GM12878 (cell line): ENCODE data around the gene STARD3. TPM values are rescaled to one million over a fixed set of nuclear protein-coding genes. Genes with fewer than 3 reads are reported as not detected.

Experiments used
- ATAC-seq: fragments of 200-7000 bp; cut with Tn5 transposase; 3 replicates; pipeline ENCODE4 v1.9.1; 2020; ENCODE audit warnings: mild to moderate bottlenecking, moderate library complexity
- BruUV-seq: library from RNA; stranded (reverse); fragments of 400-500 nt; replicated peaks from 2 replicates; lab custom pipeline; 2021; lab: Mats Ljungman, UMichigan
- CTCF ChIA-PET: fragments of 300-600 bp; sonication (Branson Sonifier 250); formaldehyde crosslinking; extraction: SDS; loops from one replicate; lab custom pipeline; 2021; ENCODE audit warnings: inconsistent platforms; lab: Yijun Ruan, JAX
- POLR2A ChIA-PET: fragments of 350-600 bp; formaldehyde crosslinking; extraction: SDS; loops from one replicate; lab custom pipeline; 2021; ENCODE audit warnings: inconsistent platforms; lab: Charles Lee
- RAD21 ChIA-PET: fragments of 300-600 bp; sonication (Branson Sonifier 250); formaldehyde crosslinking; loops from one replicate; lab custom pipeline; 2023; ENCODE audit warnings: antibody characterized with exemption; ENCODE audit not compliant: unreplicated experiment; lab: Charles Lee
- SMC1A ChIA-PET: fragments of 300-600 bp; sonication (Branson Sonifier 250); formaldehyde crosslinking; loops from one replicate; lab custom pipeline; 2023; ENCODE audit not compliant: unreplicated experiment, uncharacterized antibody; lab: Charles Lee
- DNase-seq: peaks from one replicate; pipeline ENCODE4 v3.0.0-alpha.2; 2011; ENCODE audit warnings: low read depth, low spot score
- FAIRE-seq: peaks from 3 replicates; lab custom pipeline; 2011; peaks lifted over from hg19 to GRCh38; lab: Jason Lieb, UNC
- H2AFZ ChIP-seq: 2 replicates; pipeline ENCODE4 v1.6.0; 2011; ENCODE audit warnings: low read depth, low read length, control low read depth; ENCODE audit not compliant: control insufficient read depth
- H3K27ac ChIP-seq: 2 replicates; pipeline ENCODE4 v1.5.1; 2011; ENCODE audit warnings: control low read depth; ENCODE audit not compliant: control insufficient read depth, insufficient read depth
- H3K27me3 ChIP-seq, 2 experiments: replicated peaks in 1 of 2; 2 replicates each; pipeline versions ENCODE4 v1.6.0 to v1.6.1; 2011; ENCODE audit warnings: low read length in 1 of 2; ENCODE audit not compliant: control insufficient read depth in 2 of 2, insufficient read depth in 2 of 2
- H3K36me3 ChIP-seq, 2 experiments: 2 replicates each; pipeline ENCODE4 v1.5.1; 2011; ENCODE audit warnings: low read length in 1 of 2; ENCODE audit not compliant: control insufficient read depth in 2 of 2, insufficient read depth in 2 of 2
- H3K4me1 ChIP-seq: 2 replicates; pipeline ENCODE4 v1.6.1; 2011; ENCODE audit warnings: mild to moderate bottlenecking, low read length, moderate library complexity, mixed read lengths; ENCODE audit not compliant: control insufficient read depth, insufficient read depth
- H3K4me2 ChIP-seq: 2 replicates; pipeline ENCODE4 v1.6.0; 2011; ENCODE audit warnings: control low read depth; ENCODE audit not compliant: control insufficient read depth, insufficient read depth
- H3K4me3 ChIP-seq: fragments of 200-600 bp; sonication (generic); 2 replicates; pipeline ENCODE4 v1.5.1; 2016
- H3K79me2 ChIP-seq: 2 replicates; pipeline ENCODE4 v1.6.0; 2011; ENCODE audit warnings: low read length; ENCODE audit not compliant: control insufficient read depth, insufficient read depth
- H3K9ac ChIP-seq: 2 replicates; pipeline ENCODE4 v1.8.0; 2011; ENCODE audit warnings: low read length, control low read depth, mixed read lengths; ENCODE audit not compliant: control insufficient read depth, insufficient read depth
- H3K9me3 ChIP-seq: replicated peaks from 3 replicates; pipeline ENCODE4 v1.5.1; 2011; ENCODE audit warnings: mild to moderate bottlenecking, low read length; ENCODE audit not compliant: control insufficient read depth, insufficient read depth
- H4K20me1 ChIP-seq: 2 replicates; pipeline ENCODE4 v1.6.0; 2011; ENCODE audit not compliant: control insufficient read depth, insufficient read depth
- IRF4 ChIP-seq: IDR thresholded peaks from 2 replicates; pipeline ENCODE4 v1.6.1; 2011; ENCODE audit warnings: low read depth, low read length
- RAD21 ChIP-seq: IDR thresholded peaks from 2 replicates; pipeline ENCODE4 v1.6.1; 2011; ENCODE audit warnings: mild to moderate bottlenecking, low read depth, low read length, moderate library complexity; ENCODE audit not compliant: insufficient read depth
- SMARCA5 ChIP-seq: fragments of 450-650 bp; IDR thresholded peaks from 2 replicates; pipeline ENCODE4 v1.6.1; 2017; ENCODE audit warnings: mild to moderate bottlenecking
- SMC3 ChIP-seq: IDR thresholded peaks from 2 replicates; pipeline ENCODE4 v1.6.1; 2011; ENCODE audit warnings: low read length, improper control_type of control experiment, borderline replicate concordance
- SREBF1 ChIP-seq: IDR thresholded peaks from 2 replicates; pipeline ENCODE4 v1.6.1; 2012; ENCODE audit warnings: mild to moderate bottlenecking, low read length
- TAF1 ChIP-seq: IDR thresholded peaks from 2 replicates; pipeline ENCODE4 v1.6.1; 2011; ENCODE audit warnings: mild to moderate bottlenecking, low read depth, low read length, borderline replicate concordance
- YY1 ChIP-seq: IDR thresholded peaks from 2 replicates; pipeline ENCODE4 v1.6.1; 2011; ENCODE audit warnings: low read depth, mild to moderate bottlenecking, low read length
- ZNF24 ChIP-seq: fragments of 450-650 bp; IDR thresholded peaks from 2 replicates; pipeline ENCODE4 v1.6.1; 2017; ENCODE audit warnings: antibody characterized with exemption, mild to moderate bottlenecking
- ZNF622 ChIP-seq: fragments of 450-650 bp; IDR thresholded peaks from 2 replicates; pipeline ENCODE4 v1.6.1; 2017; ENCODE audit warnings: mild to moderate bottlenecking, inconsistent platforms
- WGBS: methylation state at CpG from one replicate; pipeline ENCODE4 v1.1.6; 2016; ENCODE audit warnings: low lambda C conversion rate; ENCODE audit not compliant: insufficient replicate concordance, insufficient coverage; ENCODE audit errors: missing lambda C conversion rate; 5-methylcytosine and 5-hydroxymethylcytosine counted together
- in situ Hi-C: fragments of 300-500 bp; cut with MboI; formaldehyde crosslinking; loops from 9 replicates; pipeline ENCODE4 v1.14.3; 2018; ENCODE audit warnings: mixed read lengths
- intact Hi-C: fragments of 100-400 bp; cut with micrococcal nuclease; formaldehyde crosslinking; loops from one replicate; pipeline ENCODE4 v1.14.2; 2022; ENCODE audit not compliant: unreplicated experiment
- polyA plus RNA-seq, 11 experiments: library from polyadenylated mRNA; depleted of rRNA in 4 of 11; unstranded in 6 of 11; stranded (reverse) in 5 of 11; fragments of >200 nt; fragmentation: Nextera tagmentation in 4 of 11; fragmentation: Illumina TruSeq in 1 of 11; extraction: Ambion mirVana in 4 of 11; extraction: Trizol in 1 of 11; gene quantifications; 1 replicate in 1 of 11; 2 replicates in 10 of 11; pipeline versions ENCODE4 v1.2.1 to v1.2.3, GENCODE V29; 2011 to 2016; ENCODE audit warnings: inconsistent platforms in 2 of 11, missing spikeins in 2 of 11, low read depth in 1 of 11
- total RNA-seq, 4 experiments: library from RNA; depleted of rRNA in 3 of 4; stranded (reverse); fragments of >200 nt in 3 of 4; fragmentation: Illumina TruSeq in 1 of 4; extraction: Trizol in 1 of 4; gene quantifications; 2 replicates each; pipeline versions ENCODE4 v1.2.1 to v1.2.3, GENCODE V29; 2013 to 2021
- TF ChIP-seq, protein P1 (sequence below), 3 experiments: IDR thresholded peaks in 2 of 3; conservative IDR thresholded peaks in 1 of 3; 2 replicates each; pipeline ENCODE4 v1.5.1; 2011; ENCODE audit warnings: low read depth in 3 of 3, low read length in 3 of 3, mild to moderate bottlenecking in 3 of 3, control low read depth in 2 of 3, moderate library complexity in 2 of 3, inconsistent platforms in 1 of 3, mixed read lengths in 1 of 3; ENCODE audit not compliant: control insufficient read depth in 2 of 3, insufficient read depth in 1 of 3; ENCODE audit errors: extremely low read depth in 1 of 3
- TF ChIP-seq, protein P2 (sequence below): IDR thresholded peaks from 2 replicates; pipeline ENCODE4 v1.6.1; 2012; ENCODE audit warnings: mild to moderate bottlenecking, low read depth, low read length

The STARD3 gene
- total and polyA plus RNA-seq, 10 of the 15 experiments (the other 5 are each of a cell fraction or from before 2014, with no cell fraction given), result 0.08 to 62.7 (median 27.5) TPM

DNA sequence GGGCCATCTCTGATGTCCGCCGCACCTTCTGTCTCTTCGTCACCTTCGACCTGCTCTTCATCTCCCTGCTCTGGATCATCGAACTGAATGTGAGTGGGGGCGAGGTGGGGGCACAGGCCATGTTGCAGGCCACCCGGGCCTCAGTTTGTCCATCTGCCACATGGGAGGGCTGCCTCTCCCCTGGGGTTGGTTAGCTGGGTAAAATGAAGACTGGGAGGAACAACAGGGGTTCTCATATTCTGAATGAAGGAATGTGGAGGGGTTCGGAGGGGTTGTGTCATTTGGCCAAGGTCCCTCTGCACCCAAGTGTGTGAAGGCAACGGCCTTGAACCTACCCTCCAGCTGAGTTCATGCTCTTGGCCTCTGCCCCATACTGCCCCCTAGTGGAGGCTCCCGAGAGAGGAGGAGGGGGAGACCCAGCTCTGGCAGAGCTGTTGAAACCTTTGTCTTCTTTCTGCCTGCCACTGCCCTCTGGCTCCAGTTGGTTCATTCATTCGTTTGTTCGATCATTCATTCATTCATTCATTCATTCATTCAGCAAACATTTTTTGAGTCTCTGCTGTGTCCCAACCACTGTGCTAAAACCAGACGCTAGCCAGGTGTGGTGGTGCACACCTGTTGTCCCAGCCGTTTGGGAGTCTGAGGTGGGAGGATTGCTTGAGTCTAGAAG, 16.9 kb downstream of the STARD3 start:
- ATAC-seq (peak; percentile 98), FAIRE-seq (peak; percentile 59), DNase-seq (no peak)
- Histone ChIP-seq H3K9ac (no peak overlapping the region), H4K20me1 (no peaks in the 10 kb centered on the region), H3K4me2 (no peak overlapping the region), H3K4me3 (no peak overlapping the region), H2AFZ (no peak overlapping the region), H3K9me3 (no peaks in the 10 kb centered on the region), H3K36me3 (peaks cover 8 to 11% of the 10 kb centered on the region in 2 experiments; a peak in 3 of 4 replicates), H3K27ac (no peak overlapping the region), H3K4me1 (peaks cover 5% of the 10 kb centered on the region; the same call in 1 of the 2 replicates), H3K79me2 (no peaks in the 10 kb centered on the region; the same call in 1 of the 2 replicates), H3K27me3 (no peaks in the 10 kb centered on the region)
- ChIA-PET CTCF (interaction anchor here (0.5 to 8.8 kb wide), 33 partner anchors 9 to 467 kb away, joined by 3 to 100 read pairs (median 6); partner anchors contain the start of genes MIEN1, PGAP3, PNMT and PSMD3), RAD21 (interaction anchor here (0.6 to 1.0 kb wide), 7 partner anchors 22 to 105 kb away, joined by 3 to 8 read pairs (median 3); partner anchors contain the start of gene MIEN1), SMC1A (interaction anchor here (0.5 to 1.5 kb wide), 11 partner anchors 10 to 328 kb away, joined by 3 to 11 read pairs (median 4); partner anchors contain the start of genes MIEN1 and PGAP3), POLR2A (interaction anchor here (0.6 to 0.7 kb wide), 2 partner anchors 60 to 318 kb away, joined by 3 read pairs; no protein-coding TSS in a partner anchor)
- in situ Hi-C loops, result no loop called here
- TF ChIP-seq, protein P1, sequence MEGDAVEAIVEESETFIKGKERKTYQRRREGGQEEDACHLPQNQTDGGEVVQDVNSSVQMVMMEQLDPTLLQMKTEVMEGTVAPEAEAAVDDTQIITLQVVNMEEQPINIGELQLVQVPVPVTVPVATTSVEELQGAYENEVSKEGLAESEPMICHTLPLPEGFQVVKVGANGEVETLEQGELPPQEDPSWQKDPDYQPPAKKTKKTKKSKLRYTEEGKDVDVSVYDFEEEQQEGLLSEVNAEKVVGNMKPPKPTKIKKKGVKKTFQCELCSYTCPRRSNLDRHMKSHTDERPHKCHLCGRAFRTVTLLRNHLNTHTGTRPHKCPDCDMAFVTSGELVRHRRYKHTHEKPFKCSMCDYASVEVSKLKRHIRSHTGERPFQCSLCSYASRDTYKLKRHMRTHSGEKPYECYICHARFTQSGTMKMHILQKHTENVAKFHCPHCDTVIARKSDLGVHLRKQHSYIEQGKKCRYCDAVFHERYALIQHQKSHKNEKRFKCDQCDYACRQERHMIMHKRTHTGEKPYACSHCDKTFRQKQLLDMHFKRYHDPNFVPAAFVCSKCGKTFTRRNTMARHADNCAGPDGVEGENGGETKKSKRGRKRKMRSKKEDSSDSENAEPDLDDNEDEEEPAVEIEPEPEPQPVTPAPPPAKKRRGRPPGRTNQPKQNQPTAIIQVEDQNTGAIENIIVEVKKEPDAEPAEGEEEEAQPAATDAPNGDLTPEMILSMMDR (IDR thresholded peaks at IDR 0.05 in 2 of 3, conservative IDR thresholded peaks at IDR 0.05 in 1 of 3; ENCODE audit: control insufficient read depth in 2 of 3, extremely low read depth in 1 of 3, insufficient read depth in 1 of 3, low read depth in 3 of 3, low read length in 3 of 3), result peak; percentile 74 to 96 (median 96)
- TF ChIP-seq SMC3 (peak; percentile 41; the same call in 1 of the 2 replicates), ZNF622 (no peak), IRF4 (peak; percentile 20; the same call in 1 of the 2 replicates), TAF1 (no peak), ZNF24 (peak; percentile 96), SMARCA5 (no peak), SREBF1 (no peak), YY1 (0 out of 2 replicates have a peak, but pooled peaks have one; percentile 19), RAD21 (peak; percentile 54)
- TF ChIP-seq, protein P2, sequence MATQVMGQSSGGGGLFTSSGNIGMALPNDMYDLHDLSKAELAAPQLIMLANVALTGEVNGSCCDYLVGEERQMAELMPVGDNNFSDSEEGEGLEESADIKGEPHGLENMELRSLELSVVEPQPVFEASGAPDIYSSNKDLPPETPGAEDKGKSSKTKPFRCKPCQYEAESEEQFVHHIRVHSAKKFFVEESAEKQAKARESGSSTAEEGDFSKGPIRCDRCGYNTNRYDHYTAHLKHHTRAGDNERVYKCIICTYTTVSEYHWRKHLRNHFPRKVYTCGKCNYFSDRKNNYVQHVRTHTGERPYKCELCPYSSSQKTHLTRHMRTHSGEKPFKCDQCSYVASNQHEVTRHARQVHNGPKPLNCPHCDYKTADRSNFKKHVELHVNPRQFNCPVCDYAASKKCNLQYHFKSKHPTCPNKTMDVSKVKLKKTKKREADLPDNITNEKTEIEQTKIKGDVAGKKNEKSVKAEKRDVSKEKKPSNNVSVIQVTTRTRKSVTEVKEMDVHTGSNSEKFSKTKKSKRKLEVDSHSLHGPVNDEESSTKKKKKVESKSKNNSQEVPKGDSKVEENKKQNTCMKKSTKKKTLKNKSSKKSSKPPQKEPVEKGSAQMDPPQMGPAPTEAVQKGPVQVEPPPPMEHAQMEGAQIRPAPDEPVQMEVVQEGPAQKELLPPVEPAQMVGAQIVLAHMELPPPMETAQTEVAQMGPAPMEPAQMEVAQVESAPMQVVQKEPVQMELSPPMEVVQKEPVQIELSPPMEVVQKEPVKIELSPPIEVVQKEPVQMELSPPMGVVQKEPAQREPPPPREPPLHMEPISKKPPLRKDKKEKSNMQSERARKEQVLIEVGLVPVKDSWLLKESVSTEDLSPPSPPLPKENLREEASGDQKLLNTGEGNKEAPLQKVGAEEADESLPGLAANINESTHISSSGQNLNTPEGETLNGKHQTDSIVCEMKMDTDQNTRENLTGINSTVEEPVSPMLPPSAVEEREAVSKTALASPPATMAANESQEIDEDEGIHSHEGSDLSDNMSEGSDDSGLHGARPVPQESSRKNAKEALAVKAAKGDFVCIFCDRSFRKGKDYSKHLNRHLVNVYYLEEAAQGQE, result no peak
- BruUV-seq, result no TSS peak
- 50% methylated on average over 13 of the region's 14 CpGs for WGBS
- intact Hi-C loops, result no loop called here
